GM23338 (cell line): ENCODE data around the gene IBSP. TPM values are rescaled to one million over a fixed set of nuclear protein-coding genes. Genes with fewer than 3 reads are reported as not detected.

ENCODE experiments used
- ATAC-seq: fragments of 200-7000 bp; cut with Tn5 transposase; 3 replicates; pipeline ENCODE4 v1.9.1; 2020
- DNase-seq: peaks from one replicate; pipeline ENCODE4 v3.0.0-alpha.2; 2015; ENCODE audit warnings: low spot score
- H2AFZ ChIP-seq: fragments of 200-600 bp; sonication (generic); 2 replicates; pipeline ENCODE4 v1.8.0; 2016; ENCODE audit warnings: antibody characterized with exemption, mild to moderate bottlenecking, moderate library complexity
- H3F3A ChIP-seq: fragments of 200-600 bp; sonication (generic); replicated peaks from 2 replicates; pipeline ENCODE4 v1.8.0; 2017; ENCODE audit warnings: antibody characterized with exemption, mixed run types, low read depth
- H3K27ac ChIP-seq: fragments of 200-600 bp; sonication (generic); 2 replicates; pipeline ENCODE4 v1.6.1; 2016; ENCODE audit warnings: low read depth
- H3K27me3 ChIP-seq: fragments of 200-600 bp; sonication (generic); 2 replicates; pipeline ENCODE4 v1.8.0; 2016; ENCODE audit warnings: mild to moderate bottlenecking, mixed run types, moderate library complexity; ENCODE audit not compliant: insufficient read depth
- H3K36me3 ChIP-seq: fragments of 200-600 bp; sonication (generic); 2 replicates; pipeline ENCODE4 v1.8.0; 2016; ENCODE audit warnings: mild to moderate bottlenecking; ENCODE audit not compliant: insufficient read depth
- H3K4me1 ChIP-seq: fragments of 200-600 bp; sonication (generic); 2 replicates; pipeline ENCODE4 v1.8.0; 2016; ENCODE audit warnings: mild to moderate bottlenecking, moderate library complexity; ENCODE audit not compliant: insufficient read depth
- H3K4me2 ChIP-seq: fragments of 200-600 bp; sonication (generic); 2 replicates; pipeline ENCODE4 v1.7.1; 2017; ENCODE audit warnings: mixed run types
- H3K4me3 ChIP-seq: fragments of 200-600 bp; sonication (generic); 2 replicates; pipeline ENCODE4 v1.6.1; 2016; ENCODE audit warnings: mixed run types
- H3K79me2 ChIP-seq: fragments of 200-600 bp; sonication (generic); replicated peaks from 2 replicates; pipeline ENCODE4 v1.8.0; 2017; ENCODE audit warnings: mild to moderate bottlenecking; ENCODE audit not compliant: insufficient read depth
- H3K9me2 ChIP-seq: fragments of 200-600 bp; sonication (generic); 2 replicates; pipeline ENCODE4 v1.8.0; 2017; ENCODE audit not compliant: insufficient read depth
- H4K20me1 ChIP-seq: fragments of 200-600 bp; sonication (generic); replicated peaks from 2 replicates; pipeline ENCODE4 v1.8.0; 2017; ENCODE audit warnings: mild to moderate bottlenecking; ENCODE audit not compliant: insufficient read depth
- H3K27ac Mint-ChIP-seq: 2 replicates; pipeline ENCODE4 v1.8.0; 2020; ENCODE audit warnings: inconsistent platforms, mild to moderate bottlenecking, moderate library complexity, mixed read lengths
- H3K27me3 Mint-ChIP-seq: 3 replicates; pipeline ENCODE4 v1.8.0; 2022; ENCODE audit warnings: low read depth, mild to moderate bottlenecking, moderate library complexity, mixed read lengths, inconsistent platforms; ENCODE audit not compliant: insufficient read depth, poor library complexity
- H3K36me3 Mint-ChIP-seq: 3 replicates; pipeline ENCODE4 v1.8.0; 2021; ENCODE audit warnings: low read depth, mild to moderate bottlenecking, inconsistent platforms, moderate library complexity, mixed read lengths
- H3K4me1 Mint-ChIP-seq: 3 replicates; pipeline ENCODE4 v1.8.0; 2020; ENCODE audit warnings: mild to moderate bottlenecking, inconsistent platforms, mixed read lengths
- H3K4me3 Mint-ChIP-seq: 3 replicates; pipeline ENCODE4 v1.8.0; 2021; ENCODE audit warnings: moderate library complexity, mild to moderate bottlenecking, inconsistent platforms, mixed read lengths
- H3K9me3 Mint-ChIP-seq: 3 replicates; pipeline ENCODE4 v1.8.0; 2020; ENCODE audit warnings: moderate library complexity, mild to moderate bottlenecking, inconsistent platforms, mixed read lengths
- ETS1 ChIP-seq: IDR thresholded peaks from 2 replicates; pipeline ENCODE4 v1.6.1; 2016; ENCODE audit warnings: antibody characterized with exemption
- EZH2 ChIP-seq: fragments of 200-600 bp; sonication (generic); IDR thresholded peaks from one replicate; pipeline ENCODE4 v1.8.0; 2017; ENCODE audit warnings: antibody characterized with exemption, mild to moderate bottlenecking, low read depth; ENCODE audit not compliant: unreplicated experiment
- NANOG ChIP-seq: IDR thresholded peaks from 2 replicates; pipeline ENCODE4 v1.6.1; 2016; ENCODE audit warnings: antibody characterized with exemption, borderline replicate concordance
- POLR2AphosphoS5 ChIP-seq: IDR thresholded peaks from 2 replicates; pipeline ENCODE4 v1.6.1; 2016; ENCODE audit warnings: antibody characterized with exemption, low read depth
- REST ChIP-seq: IDR thresholded peaks from one replicate; pipeline ENCODE4 v1.6.1; 2018; ENCODE audit warnings: antibody characterized with exemption; ENCODE audit not compliant: unreplicated experiment
- ZNF331 ChIP-seq: fragments of 250-450 bp; sonication (Bioruptor Pico); IDR thresholded peaks from 2 replicates; pipeline ENCODE4 v1.5.0; 2020; ENCODE audit warnings: low read depth, mild to moderate bottlenecking, moderate library complexity
- polyA plus RNA-seq: library from polyadenylated mRNA; unstranded; fragments of >200 nt; fragmentation: Nextera tagmentation; extraction: Ambion mirVana; gene quantifications from 2 replicates; pipeline ENCODE4 v1.2.1, GENCODE V29; 2016
- total RNA-seq: library from RNA; depleted of rRNA; stranded (reverse); fragments of >200 nt; shearing (Covaris generic); gene quantifications from 2 replicates; pipeline ENCODE4 v1.2.3, GENCODE V29; 2014
- TF ChIP-seq, protein P1 (sequence below), 2 experiments: fragments of 200-600 bp in 1 of 2; sonication (generic) in 1 of 2; conservative IDR thresholded peaks; 2 replicates each; pipeline versions ENCODE4 v1.5.1 to v1.6.1; 2016 to 2017; ENCODE audit warnings: antibody characterized with exemption in 2 of 2, low read depth in 2 of 2, mild to moderate bottlenecking in 2 of 2, moderate library complexity in 1 of 2

The IBSP gene
- total and polyA plus RNA-seq, 2 experiments from 2014 or later = not detected

DNA sequence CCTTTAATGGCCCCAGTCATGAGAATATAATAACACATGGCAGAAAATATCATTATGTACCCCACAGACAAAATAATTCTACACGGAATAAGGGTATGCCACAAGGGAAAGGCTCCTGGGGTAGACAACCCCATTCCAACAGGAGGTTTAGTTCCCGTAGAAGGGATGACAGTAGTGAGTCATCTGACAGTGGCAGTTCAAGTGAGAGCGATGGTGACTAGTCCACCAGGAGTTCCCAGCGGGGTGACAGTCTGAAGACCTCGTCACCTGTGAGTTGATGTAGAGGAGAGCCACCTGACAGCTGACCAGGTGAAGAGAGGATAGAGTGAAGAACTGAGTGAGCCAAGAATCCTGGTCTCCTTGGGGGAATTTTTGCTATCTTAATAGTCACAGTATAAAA, 46.9 kb downstream of the IBSP start:
- Histone ChIP-seq H3K4me2 (no peak overlapping the region), H3K9me2 (no peaks in the 10 kb centered on the region), H3K4me1 (no peaks in the 10 kb centered on the region; the same call in 1 of the 2 replicates), H4K20me1 (no peaks in the 10 kb centered on the region), H3K27ac (no peak overlapping the region), H3K79me2 (no peaks in the 10 kb centered on the region), H3K27me3 (no peaks in the 10 kb centered on the region), H3K4me3 (no peak overlapping the region), H2AFZ (no peak overlapping the region), H3F3A (no peaks in the 10 kb centered on the region), H3K36me3 (no peaks in the 10 kb centered on the region)
- Mint-ChIP-seq H3K4me3 (no peak overlapping the region), H3K27me3 (no peaks in the 10 kb centered on the region), H3K36me3 (no peaks in the 10 kb centered on the region; the same call in 2 of the 3 replicates), H3K4me1 (peaks cover 12% of the 10 kb centered on the region), H3K9me3 (no peaks in the 10 kb centered on the region), H3K27ac (no peak overlapping the region)
- TF ChIP-seq REST (no peak), NANOG (no peak), POLR2AphosphoS5 (no peak), EZH2 (no peak), ZNF331 (CRISPR knock-in tag) (no peak), ETS1 (no peak)
- ATAC-seq = no peak
- no peak for DNase-seq

GRCh38 chr4:87848622-87849351, 49.4 kb downstream of the IBSP start:
- TF ChIP-seq, protein P1, sequence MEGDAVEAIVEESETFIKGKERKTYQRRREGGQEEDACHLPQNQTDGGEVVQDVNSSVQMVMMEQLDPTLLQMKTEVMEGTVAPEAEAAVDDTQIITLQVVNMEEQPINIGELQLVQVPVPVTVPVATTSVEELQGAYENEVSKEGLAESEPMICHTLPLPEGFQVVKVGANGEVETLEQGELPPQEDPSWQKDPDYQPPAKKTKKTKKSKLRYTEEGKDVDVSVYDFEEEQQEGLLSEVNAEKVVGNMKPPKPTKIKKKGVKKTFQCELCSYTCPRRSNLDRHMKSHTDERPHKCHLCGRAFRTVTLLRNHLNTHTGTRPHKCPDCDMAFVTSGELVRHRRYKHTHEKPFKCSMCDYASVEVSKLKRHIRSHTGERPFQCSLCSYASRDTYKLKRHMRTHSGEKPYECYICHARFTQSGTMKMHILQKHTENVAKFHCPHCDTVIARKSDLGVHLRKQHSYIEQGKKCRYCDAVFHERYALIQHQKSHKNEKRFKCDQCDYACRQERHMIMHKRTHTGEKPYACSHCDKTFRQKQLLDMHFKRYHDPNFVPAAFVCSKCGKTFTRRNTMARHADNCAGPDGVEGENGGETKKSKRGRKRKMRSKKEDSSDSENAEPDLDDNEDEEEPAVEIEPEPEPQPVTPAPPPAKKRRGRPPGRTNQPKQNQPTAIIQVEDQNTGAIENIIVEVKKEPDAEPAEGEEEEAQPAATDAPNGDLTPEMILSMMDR (conservative IDR thresholded peaks at IDR 0.05; ENCODE audit: low read depth in 2 of 2) = peak; percentile 72 to 78
- no peak for TF ChIP-seq POLR2AphosphoS5
- Mint-ChIP-seq H3K4me3 (peak overlapping the region; percentile 43), H3K4me1 (peaks cover 29% of the 10 kb centered on the region), H3K9me3 (no peaks in the 10 kb centered on the region), H3K36me3 (no peaks in the 10 kb centered on the region; the same call in 2 of the 3 replicates), H3K27ac (no peak overlapping the region), H3K27me3 (no peaks in the 10 kb centered on the region)
- Histone ChIP-seq H3K4me3 (peak overlapping the region; percentile 32; the same call in 1 of the 2 replicates), H3K27me3 (no peaks in the 10 kb centered on the region), H4K20me1 (no peaks in the 10 kb centered on the region), H3K36me3 (no peaks in the 10 kb centered on the region), H3K27ac (no peak overlapping the region), H2AFZ (peak overlapping the region; percentile 34; the same call in 1 of the 2 replicates), H3K4me2 (peak overlapping the region; percentile 61), H3K4me1 (peaks cover 12% of the 10 kb centered on the region), H3K9me2 (no peaks in the 10 kb centered on the region), H3F3A (no peaks in the 10 kb centered on the region), H3K79me2 (no peaks in the 10 kb centered on the region)
- peak; percentile 94 for ATAC-seq
- DNase-seq = peak; percentile 79
